NCI-H146 (cell line): Measurements from ENCODE around the gene TULP4.
"Not testable (repeated sequence)": the region's sequence is repeated elsewhere in the genome, so short reads cannot be mapped to it uniquely, and the experiment has no call there.

Experiments
- DNase-seq: peaks from one replicate; lab custom pipeline; 2025; lab: John Stamatoyannopoulos, UW

The TULP4 gene

DNA sequence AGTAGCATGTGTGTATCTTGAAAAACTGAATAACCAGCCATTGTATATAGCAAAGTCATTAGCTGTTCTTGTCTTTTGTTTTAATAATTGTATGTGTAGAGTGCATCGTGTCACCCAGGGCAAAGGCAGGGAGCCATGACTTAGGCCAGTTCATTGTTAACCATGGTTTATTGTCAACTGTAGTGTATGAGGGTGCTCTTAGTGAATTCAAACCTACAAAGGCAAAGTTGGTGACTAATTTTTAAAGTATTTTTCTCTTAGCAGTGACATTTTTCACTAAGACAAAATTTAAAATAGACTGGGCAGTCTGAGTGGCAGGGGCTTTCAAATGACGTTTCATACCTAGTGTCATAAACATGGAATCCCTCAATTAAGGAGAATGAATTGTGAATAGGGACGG is 79.0 kb downstream of the TULP4 start:
- no peak for DNase-seq

DNA sequence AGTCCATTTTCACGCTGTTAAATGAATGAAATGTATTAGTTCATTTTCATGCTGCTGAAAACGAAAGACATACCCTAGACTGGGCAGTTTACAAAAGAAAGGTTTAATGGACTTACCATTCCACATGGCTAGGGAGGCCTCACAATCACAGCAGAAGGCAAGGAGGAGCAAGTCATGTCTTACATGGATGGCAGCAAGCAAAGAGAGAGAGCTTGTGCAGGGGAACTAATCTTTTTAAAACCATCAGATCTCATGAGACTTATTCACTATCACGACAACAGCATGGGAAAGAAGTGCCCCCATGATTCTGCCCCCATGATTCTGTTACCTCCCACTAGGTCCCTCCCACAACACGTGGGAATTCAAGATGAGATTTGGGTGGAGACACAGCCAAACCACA is 79.7 kb downstream of the TULP4 start:
- not testable (repeated sequence) for DNase-seq

DNA sequence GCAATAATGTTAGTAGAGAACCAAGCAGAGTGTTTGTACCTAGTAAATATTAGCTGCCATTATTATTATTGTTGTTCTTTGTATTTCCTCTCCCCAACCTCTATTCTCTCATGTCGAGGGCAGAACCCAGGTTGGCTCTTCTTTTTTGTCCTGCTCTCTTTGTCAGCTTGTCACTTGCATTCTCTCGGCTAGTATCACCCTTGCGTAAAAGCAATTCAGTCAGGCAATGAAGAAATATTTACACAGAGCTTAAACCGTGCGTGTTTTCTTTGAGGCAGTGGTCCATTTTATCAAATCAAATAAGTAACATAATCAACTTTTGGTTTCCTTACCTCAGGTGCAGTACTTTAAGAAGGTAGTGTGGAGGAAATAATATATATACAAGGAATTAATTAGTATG is 83.9 kb downstream of the TULP4 start:
- peak; percentile 18 for DNase-seq

DNA sequence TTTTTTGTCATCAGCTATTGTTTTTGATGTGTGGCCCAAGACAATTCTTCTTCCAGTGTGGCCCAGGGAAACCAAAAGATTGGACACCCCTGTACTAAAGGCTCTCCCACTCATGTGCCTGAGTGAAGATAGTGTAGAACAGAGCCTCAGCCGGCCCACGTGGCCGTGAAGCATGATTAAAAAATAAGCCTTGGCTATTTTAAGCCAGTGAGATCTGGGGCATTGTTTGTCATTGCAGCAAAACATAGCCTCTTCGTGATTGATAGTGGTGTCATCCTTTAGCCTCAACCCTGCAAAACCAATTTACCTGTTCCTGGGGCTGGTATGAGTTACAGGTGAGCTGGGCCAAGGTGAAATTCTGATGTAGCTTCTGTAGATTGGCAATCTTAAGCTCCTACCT is 85.3 kb downstream of the TULP4 start:
- DNase-seq = no peak

DNA sequence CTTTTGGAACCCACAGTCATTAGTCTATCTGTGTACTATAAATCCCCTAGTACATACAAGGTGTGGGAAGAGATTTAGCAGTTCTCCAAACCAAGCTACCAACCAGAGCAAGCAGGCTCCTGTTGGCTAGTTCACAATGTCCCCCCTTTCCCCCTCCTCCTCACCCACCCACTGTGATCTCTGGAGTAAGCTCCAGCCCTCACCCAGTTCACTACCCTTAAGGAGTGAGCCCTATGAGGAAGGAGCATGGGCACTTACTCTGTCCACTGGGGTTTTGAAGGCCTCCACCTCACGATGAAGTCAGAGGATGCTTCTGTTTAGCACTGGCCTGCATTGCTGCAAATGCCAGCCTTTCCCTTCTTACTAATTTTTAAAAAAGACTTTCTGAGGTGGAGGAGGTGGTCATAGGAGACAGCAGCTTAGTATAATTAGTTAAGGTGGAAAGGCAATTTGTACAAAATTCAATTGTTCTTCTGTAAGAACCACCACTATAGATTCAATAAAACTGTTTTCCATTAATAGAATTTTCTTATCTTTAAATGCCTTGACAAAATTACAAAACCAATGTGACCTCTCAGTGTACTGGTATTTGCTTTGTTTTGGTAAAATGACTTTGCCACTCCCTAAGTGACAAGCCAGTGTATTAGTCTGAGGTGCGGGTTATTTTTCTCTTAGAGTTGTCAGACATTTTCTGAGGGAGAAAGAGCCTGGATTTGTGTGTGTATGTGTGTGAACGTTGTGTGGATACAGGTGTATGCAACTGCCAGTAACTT is 86.2 kb downstream of the TULP4 start:
- no peak for DNase-seq

DNA sequence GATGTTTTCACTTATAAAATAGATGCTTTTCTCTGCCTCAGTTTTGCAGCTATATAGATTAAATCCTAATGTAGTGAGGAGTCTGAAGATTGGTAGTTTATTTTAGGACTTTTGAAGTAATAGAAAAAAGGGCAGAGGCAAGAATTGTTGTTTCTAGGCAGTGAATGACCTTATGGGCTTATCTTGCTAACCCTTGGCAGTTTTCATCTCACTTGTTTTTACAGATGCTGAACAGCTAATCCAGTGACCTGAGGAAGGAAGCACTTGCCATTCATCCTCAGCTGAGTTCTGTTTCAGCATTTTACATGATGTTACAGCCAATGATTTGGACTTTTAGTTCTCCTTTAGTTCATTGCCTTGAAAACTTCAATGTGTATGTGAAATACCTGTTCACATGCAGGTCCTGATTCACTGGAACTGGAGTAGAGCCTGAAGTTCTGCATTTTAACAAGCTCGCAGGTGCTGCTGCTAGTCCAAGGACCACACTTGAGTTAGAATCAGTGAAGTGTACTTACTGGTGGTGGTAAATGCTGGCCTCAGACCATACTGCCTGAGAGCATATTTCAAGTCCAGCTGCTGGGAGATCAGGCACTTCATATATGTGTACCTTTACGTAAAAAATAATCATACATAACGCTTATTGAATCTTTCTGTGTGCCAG is 86.9 kb downstream of the TULP4 start:
- no peak for DNase-seq

DNA sequence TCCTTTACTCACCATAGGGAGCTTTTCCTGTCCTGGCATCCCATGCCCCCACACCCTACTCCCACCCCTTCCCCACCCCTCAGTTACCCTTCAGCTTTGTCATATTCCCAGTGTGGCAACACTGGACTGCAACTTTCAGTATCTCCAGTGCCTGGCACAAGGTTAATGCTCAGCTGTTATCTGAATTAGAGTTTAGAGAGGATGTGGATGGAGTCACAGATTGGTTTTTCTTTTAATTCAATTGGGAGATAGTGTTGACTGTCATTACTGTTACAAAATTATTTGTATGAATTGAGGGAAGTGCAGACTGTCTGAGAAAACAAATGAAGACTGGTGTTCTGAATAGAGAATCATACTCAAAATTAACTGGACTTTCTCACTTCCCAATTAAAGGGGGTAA is 89.9 kb downstream of the TULP4 start:
- no peak for DNase-seq

DNA sequence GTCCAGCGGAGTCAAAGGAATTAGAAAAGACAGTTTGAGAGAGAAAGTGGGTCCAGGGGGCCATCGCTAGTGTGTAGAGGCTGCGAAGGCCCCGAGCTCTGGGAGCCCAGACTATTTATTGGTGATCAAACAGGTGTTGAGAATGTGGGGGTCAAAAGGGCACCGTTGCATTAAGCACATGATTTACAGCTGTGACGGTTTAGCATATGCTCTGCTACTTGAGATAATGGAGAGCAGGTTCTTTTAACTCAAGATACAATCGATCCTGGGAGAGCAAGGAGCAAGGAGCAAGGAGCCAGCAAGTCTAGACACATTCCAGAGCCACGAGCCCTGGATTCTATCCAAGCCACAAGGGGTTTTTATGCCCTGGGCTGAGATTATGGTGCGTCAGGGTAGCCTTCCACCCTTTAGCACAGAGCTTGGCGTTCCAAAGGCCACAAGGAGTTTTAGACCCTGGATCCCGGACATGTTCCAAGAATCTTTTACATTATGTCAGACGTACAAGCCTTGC is 93.1 kb downstream of the TULP4 start:
- DNase-seq = not testable (repeated sequence)

DNA sequence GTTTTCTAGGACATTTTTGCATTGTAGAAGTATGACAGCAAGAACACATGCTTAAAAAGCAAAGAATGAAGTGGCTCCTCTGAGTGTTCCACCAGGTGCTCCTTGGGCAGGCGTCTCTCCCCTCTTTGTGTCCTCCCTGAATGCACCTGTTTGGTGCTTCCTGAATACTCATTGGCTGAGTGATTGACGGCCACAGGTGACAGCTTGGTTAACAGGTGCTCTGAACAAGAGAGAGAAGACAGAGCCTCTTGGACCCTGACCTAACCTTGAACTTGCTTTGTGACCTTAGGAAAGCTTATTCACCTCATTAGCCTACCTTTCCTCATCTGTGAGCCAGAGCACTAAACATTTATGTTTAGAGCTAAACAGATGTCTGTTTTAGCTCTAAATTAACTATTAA is 93.7 kb downstream of the TULP4 start:
- no peak for DNase-seq

DNA sequence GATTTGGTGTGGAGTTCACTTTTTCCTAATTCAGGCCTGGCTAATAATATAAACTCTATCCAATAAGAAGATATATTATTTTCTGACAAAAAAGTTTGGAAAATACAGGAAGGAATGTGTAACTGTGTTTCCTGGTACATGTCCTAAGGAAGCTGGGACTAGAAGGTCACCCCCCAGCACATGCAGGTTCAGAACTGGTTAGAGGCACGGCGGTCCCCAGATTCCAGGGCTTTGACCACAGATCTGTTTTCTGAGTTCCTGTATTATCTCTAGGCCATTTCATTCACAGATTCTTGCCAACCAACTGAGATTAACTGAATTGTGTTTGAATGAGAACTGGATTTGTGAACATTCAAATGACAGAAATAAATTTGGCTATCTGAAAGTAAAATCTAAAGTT is 94.5 kb downstream of the TULP4 start:
- no peak for DNase-seq

DNA sequence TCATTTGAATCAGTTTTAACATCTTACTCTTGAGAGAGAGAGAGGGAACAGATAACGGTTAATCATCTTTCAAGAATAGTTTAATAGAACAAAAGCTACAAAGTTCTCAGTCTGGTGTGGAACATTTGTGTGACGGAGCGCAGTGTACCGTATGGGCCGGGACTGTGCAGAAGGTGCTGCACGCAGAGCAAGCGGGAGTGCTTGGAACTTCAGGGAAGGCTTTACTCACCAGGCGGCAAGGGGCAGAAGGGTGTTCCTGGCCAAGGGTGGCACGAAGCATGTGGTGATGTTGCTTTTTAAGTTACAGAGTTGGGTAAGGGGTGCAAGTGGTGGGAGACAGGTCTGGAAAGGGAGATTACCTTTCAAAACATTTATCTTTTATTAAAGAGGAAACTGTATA is 95.7 kb downstream of the TULP4 start:
- no peak for DNase-seq

DNA sequence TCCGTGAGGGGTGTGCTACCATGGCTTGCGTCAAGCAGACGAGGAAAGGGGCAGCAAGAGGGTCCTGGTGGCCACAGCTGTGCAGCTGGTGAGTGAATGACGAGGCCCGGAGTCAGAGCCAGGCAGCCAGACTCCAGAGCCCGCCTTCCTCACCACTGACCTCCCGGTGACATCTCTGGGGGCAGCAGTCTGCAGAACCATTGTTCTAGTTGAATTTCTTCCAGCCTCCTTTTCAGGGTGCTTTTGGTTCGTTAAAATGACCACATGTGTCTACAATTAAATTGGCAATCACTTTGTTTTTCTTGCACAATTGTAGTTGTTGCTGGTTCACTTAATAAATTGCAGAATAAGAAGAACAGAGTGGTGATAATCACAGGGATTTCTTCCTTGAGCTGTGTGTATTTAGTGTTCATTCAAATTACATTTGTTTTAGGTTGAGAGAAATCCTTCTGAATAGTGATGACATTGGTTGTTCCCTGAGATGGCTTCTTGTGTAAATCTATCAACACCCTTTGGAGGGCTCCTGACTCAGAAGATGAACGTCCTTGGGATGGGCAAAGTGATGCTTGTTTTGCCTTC is 96.4 kb downstream of the TULP4 start:
- DNase-seq = no peak

DNA sequence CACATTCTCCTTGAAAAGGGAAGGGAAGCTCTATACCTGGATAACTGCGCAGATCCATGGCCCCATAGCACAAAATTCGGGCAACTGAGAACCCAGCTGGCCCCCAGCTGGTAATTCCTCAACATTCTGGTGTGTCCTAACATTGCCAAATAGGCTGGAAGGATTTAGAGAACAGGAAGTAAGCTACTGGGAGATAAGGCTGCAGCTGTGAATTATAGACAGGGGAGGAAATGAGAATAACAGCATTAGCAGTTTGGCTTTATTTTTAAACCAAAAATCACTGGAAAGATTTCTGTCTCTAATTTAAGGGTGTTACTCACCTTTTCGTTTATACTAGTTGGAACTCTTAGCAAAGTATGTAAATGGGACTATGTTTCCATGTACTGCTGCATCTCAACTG is 97.2 kb downstream of the TULP4 start:
- no peak for DNase-seq

DNA sequence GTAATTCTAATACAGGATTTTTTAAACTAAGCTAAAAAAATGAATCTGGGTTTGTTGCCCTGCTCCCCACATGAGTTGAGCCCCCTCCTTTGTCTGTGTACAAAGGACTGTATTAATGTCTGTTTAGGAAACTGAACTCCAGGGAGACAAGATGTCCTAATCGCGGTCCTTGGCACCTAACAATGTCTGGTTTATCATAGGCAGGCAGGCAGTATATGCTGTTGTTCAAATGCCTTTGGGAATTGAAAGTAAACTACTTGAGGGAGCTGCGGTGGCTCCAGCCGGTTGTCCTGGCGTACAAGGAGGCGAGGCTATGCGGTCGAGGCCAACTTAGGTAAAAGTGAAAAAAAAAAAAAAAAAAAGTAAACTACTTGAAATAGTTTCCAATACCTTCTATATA is 98.5 kb downstream of the TULP4 start:
- no peak for DNase-seq

DNA sequence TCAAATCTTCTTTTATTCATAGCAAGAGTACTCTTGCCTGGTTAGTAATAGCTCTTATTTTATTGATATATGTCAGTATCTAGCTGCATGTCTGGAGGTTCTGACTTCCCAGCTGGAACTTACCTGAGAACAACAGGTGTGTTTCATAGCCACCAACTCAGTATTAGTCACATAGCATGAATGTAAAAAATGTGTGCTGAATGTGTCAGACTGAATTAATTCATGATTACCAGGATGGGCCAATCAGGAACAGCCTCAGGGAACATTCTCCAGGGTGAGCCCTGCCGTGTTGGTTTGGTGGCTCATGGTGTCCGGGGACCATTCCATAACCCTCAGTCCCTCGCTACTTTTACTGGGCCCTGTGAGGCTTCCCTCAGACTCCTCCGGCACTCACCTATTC is 99.7 kb downstream of the TULP4 start:
- no peak for DNase-seq

DNA sequence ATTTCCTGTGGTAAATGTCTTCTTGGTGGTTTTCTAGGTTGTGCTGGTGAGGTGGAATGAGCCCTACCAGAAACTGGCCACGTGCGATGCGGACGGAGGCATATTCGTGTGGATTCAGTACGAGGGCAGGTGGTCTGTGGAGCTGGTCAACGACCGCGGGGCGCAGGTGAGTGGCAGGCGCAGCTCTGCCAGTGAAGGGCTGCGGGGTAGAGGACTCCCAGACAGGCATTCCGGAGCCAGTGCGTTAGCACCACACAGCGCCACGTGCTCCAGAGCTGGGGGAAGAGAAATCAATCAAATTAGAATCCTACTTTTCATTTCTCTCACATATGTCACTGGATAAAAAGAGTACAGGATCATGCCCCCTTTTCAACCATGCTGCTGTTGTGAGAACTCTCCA is 100.8 kb downstream of the TULP4 start:
- no peak for DNase-seq

DNA sequence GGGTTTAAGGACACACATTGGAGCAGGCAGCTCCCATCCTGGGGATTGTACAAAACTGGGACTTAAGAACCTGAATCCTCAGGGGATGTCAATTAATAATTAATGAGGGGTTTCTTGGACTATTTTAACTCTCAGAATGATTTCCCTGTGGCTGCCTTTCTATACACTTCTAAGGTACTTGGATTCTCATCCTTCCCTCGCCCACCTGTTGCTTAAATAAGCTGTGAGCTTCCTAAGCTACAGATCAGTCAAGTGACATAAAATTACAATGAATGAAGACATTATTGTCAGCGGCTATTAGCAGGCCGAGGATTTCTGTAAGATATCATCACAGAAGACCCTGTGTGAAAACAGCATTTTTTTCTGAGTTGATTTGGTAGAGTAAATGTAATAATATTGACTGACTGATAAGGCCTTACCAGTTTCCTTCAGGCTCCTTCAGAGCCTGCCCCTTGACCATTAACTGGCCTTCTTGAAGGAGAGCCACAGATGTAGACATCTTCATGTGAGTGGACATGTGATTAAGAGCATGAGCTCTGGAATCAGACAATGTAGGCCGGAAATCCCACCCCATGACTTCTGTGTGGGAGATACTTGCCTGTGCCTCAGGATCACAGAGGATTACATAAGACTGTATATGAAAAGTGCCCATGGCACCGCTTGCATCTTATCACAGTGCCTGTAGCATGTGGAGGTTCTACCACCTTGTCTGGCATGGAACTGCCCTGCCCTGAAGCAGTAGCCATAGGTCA is 101.7 kb downstream of the TULP4 start:
- no peak for DNase-seq

DNA sequence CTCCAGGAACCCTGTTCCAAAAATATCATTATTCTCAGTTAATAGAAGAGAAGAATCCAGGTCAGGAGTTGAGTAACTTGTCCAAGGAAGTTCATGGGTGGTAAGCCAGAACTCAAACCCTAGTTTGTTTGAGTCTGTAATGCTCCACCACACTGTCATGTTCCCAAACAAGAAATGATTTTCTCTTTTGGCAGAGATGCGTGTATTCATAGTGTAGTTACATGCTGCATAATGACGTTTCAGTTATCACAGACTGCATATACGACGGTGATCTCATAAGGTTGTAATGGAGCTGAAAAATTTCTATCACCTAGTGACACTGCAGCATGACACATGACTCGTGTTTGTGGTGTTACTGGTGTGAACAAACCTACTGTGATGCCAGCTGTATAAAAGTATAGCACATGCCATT is 102.6 kb downstream of the TULP4 start:
- DNase-seq = no peak

DNA sequence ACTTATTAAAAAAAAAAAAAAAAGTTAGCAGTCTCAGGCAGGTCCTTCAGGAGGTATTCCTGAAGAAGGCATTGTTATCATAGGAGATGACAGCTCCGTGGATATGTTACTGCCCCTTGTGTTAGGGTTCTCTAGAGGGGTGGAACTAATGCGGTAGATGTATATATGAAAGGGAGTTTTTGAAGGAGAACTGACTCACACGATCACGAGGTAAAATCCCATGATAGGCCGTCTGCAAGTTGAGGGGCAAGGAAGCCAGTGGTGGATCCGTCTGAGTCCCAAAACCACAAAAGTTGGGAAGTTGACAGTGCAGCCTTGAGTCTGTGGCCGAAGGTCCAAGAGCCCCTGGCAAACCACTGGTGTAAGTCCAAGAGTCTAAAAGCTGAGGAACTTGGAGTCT is 103.4 kb downstream of the TULP4 start:
- no peak for DNase-seq

DNA sequence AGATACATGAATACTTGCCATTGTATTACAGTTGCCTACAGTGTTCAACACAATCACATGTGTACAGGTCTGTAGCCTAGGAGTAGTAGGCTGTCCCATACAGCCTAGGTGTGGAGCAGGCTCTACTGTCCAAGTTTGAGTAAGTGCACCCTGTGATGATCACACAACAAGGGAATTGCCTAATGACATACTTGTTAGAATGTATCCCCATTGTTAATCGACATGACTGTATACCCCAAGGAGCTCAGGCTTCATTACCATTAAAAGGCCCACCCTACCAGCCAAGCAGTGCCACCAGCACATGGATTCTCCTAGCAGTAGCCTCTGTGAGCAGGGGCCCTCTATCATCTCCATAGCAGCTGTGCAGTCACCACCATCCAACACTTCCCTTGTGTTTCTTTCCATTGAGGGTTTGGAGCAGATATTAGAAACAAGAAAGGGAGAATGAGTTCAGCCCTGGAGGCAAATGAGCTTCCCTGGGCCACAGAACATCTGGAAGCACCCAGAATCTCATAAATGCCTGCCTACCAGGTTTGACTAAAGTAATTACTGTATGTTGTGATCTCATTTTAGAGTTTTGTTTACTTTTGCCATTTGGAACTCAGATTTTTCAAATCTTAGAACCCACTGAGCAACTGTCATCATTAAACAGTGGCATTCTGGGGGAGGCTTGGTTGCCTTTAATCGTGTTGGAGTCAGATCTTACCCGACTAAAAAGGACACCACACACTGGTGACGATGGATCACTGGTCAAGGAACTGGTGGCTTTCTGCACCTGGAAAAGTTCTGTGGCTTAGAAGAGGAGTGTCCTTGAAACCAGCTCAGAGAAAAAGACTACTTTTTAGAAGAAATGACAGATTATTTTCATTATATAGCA is 104.9 kb downstream of the TULP4 start:
- no peak for DNase-seq

DNA sequence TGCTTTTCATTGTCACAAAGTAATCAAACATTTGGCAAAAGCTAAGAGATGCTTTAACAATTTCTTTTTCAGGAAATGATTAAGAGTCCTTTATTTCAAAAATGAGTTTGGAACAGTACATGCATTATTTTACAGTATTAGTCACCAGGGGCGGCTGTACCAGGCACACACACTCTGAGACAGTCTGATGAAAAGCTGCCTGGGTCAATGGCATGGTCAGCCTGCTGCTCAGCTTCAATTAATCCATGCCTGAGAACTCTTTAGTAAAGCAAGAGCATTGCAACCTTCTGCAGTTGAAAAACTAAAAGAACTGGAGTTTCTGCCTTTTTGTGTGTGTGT is 105.5 kb downstream of the TULP4 start:
- no peak for DNase-seq

DNA sequence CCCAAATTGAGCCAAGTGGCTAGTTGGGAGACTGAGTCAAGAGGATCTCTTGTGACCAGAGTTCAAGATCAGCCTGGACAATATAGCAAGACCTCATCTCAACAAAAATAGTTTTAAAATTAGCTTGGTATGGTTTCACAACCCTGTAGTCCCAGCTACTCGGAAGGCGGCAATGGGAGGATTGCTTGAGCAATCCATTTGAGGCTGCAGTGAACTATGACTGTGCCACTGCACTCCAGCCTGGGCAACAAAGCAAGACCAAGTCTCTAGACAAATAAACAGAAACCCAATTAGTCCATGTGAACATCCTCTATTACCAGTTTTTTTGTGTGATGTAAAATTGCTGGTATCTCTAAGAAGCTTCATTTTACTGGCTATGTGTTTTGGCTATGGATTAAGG is 106.2 kb downstream of the TULP4 start:
- no peak for DNase-seq
